GM19468 (cell line): Measurements from ENCODE around the gene SEMA4C.
"Not testable (repeated sequence)": the region's sequence is repeated elsewhere in the genome, so short reads cannot be mapped to it uniquely, and the experiment has no call there.

Experiments
- ATAC-seq: cut with Tn5 transposase; IDR thresholded peaks from one replicate; pipeline ENCODE4 v1.9.1; 2021; ENCODE audit warnings: mild to moderate bottlenecking, moderate library complexity, moderate number of reproducible peaks; ENCODE audit not compliant: unreplicated experiment; ENCODE audit errors: extremely low read depth

SEMA4C gene

GRCh38 chr2:96898641-96899412 is 28.9 kb upstream of the SEMA4C start:
- no peak for ATAC-seq

- no peak for ATAC-seq
These were observed 28.2 kb upstream of the SEMA4C start for GRCh38 chr2:96898135-96898505.

- no peak for ATAC-seq
These were observed 27.7 kb upstream of the SEMA4C start for GRCh38 chr2:96897491-96898134.

DNA sequence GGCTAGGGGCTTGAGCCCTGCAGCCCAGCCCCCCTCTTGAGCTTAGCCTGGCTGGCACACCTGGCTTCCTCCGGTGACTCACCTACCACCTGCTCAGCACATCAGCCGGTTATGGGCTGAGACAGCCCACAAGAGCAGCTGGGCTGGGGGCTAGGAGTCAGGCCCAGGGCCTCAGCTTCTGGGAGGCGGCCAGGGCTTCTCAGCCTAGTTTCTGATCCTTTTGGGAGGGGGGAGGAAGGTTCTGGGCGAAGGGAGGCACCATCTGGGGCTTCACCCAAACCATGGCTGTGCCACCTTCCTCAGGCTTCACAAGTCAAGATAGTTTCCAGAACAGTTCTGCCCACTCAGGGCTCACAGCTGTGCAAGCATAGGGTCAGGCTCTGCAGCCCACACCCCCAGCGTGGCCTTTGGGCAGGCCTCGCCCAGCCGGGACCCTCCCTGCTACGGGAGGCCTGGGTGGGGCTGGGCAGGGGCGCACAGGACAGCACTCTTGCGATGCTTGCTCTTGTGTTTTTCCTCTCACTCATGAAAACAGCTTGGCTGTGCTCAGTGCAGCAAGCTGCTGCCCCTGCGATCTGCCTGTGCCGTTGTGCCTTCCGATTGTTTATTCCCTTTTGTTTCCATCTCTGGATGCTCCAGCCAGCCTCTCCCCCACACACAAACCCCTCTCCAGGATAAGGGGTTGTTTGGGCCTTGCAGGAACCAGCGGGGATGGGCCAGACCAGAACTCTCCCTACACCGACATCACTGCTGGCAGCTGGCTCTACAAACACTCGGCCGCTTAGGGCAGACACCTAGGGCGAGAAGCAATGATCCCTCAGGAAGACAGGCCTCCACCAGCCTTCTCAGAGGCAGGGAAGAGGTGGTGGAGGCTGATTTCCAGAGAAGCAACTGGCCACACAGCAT is 26.1 kb upstream of the SEMA4C start:
- no peak for ATAC-seq

DNA sequence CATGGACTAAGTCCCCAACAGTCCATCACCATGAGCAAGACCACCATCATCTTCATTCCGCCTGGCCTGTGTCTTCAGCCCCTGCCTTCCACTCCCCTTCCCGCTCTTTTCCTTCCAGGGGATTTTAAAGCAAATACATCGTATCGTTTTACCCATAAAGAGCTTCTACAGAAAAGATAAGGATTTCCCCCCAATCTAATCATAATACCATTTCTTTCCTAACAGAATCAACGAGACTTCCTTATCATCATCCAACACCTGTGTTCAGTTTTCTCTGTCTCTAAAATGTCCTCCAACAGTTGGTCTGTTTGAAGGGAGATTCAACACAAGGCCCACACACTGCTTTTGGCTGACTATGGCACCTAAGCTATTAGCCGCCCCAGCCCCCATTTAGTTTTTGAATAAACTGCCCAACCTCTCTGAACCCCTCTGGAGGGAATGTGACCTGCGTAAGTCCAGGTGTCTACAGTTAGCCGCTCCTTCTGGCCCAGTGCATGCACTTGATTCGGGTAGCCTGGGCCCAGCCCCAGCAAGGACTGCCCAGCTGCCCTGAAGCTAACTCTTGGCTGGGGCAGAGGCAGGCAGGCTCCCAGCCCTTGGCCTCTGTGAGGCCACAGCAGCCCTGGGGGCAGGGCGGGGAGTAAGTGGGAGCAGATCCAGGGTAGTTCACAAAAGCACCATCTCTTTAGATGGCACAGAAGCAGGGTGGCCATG is 25.3 kb upstream of the SEMA4C start:
- no peak for ATAC-seq

DNA sequence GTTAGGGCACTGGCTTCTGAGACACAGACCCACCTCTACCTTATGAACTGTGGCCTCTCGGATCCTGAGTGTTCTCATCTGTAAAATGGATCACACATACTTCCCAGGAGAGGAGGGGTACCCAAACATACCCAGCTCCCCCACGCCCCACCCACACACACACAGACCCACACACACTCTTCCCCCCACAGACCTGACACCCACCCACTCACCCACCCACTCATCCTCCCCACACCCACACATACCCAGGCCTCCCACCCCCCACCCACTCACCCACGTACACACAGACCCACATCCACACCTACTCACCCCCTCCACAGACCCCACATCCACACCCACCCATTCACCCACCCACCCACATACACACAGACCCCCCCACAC is 24.3 kb upstream of the SEMA4C start:
- ATAC-seq = no peak

GRCh38 chr2:96893289-96894150 is 23.6 kb upstream of the SEMA4C start:
- no peak for ATAC-seq

DNA sequence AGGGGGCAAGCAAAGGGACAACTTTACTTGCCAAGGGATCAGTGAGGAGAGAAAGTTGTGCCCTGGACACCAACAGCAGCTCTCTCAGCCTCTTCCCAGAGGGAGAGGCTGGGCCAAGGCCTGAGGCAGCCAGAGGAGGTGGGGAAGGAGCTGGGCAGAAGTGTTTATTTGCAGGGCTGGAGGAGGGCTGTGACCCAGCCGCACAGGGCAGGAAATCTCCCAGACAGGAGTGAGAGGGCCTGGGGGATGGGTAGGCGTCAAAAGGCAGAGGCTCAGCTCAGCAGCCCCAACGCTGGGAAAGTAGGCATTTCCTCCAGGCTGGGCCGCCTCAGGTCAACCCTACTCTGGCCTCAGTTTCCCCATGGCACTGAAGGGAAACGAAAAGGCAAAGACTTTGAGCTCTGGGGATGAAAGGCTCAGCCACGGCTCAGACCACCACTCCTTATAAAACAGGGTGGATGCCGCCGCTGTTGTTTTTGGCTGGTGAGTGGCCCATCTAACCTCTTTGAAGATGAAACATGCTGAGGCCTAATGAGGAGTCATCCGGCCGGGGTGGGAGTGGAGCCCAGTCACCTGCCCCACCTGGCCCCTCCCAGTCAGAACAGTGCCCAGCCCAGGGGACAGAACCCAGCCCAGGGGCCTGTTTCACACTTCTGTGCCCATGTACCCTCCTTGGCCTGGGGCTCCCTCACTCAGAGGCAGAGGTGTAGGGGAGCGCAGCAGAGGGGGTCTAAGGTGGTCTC is 21.9 kb upstream of the SEMA4C start:
- ATAC-seq = no peak

DNA sequence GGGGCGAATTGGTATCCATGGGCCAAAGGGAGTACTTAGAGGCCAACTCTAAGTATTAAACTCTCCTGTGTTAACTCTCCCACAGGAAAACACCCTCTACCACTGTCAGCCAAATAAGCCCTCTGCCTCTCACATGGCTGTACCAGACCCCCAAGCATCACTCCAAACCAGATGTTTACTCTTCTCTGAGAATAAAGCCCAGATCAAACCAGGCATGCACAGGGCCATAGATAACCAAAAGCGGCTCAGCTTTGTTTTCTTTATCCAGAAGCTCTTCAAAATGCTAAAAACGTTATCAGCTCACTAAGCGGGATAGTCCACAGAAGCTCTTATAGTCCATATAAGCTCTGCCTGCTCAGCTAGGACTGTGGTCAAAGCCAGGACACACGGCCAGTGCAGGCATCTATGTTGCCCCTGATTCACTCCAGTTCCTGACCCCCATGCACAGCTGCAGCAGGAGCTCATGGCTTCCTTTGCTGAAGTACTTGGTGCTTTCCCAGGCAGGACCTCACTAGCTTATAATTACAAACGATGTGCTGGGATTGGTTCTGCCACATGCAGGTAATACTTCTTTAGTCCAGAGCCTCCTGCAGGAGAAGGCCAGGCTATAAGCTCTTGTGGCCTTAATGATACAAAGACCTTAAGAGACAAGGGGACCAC is 21.0 kb upstream of the SEMA4C start:
- ATAC-seq = no peak

DNA sequence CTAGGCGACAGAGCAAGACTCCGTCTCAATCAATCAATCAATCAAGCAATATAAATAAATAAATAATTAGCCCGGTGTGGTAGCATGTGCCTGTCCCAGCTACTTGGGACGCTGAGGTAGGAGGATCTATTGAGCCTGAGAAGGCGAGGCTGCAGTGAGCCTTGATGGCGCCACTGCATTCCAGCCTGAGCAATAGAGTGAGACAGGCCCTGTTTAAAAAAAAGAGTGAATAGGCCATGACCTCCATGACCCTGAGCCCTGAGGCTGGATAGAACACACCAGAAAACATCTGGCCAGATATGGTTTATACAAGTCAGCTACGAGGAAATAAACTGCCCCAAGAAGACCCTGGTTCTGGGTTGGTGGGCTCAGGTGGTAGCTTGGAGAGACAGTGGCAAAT is 20.4 kb upstream of the SEMA4C start:
- no peak for ATAC-seq

DNA sequence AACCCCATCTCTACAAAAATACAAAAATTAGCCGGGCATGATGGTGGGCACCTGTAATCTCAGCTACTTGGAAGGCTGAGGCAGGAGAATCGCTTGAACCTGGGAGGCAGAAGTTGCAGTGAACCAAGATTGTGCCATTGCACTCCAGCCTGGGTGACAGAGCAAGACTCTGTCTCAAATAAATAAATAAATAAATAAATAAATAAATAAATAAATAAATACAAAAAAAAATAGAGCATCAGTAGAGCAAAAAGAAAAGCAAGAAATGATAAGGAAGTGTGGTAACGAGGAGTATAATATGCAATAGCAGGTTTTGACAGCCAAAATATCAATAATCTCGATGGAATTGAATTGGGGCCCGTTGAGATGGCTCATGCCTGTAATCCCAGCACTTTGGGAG is 19.6 kb upstream of the SEMA4C start:
- ATAC-seq = not testable (repeated sequence)

GRCh38 chr2:96888072-96889011 is 18.5 kb upstream of the SEMA4C start:
- ATAC-seq = no peak

DNA sequence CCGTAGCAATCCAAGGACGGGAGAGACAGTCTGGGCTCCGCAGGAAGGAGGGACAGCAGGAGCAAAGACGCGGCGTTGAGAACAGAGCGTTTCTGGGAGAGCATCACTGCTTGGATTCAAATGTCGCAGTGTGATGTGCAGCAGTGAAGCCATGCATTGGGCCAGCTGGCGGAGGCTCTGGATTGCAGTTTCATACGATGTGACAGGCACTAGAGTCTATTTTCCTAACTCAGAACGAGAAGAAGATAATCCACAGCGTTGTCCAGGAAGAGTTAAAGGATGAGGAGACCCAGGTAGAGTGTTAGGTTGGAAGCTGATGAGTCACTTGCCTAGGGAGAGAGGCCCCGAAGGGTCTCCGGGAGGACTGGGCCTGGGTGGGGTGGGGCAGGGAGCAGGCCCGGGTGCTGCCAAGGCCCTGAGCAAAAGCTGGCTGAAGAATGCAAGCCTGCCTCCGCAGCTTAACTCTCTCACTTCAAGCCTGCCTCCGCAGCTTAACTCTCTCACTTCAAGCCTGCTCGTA is 17.7 kb upstream of the SEMA4C start:
- no peak for ATAC-seq

DNA sequence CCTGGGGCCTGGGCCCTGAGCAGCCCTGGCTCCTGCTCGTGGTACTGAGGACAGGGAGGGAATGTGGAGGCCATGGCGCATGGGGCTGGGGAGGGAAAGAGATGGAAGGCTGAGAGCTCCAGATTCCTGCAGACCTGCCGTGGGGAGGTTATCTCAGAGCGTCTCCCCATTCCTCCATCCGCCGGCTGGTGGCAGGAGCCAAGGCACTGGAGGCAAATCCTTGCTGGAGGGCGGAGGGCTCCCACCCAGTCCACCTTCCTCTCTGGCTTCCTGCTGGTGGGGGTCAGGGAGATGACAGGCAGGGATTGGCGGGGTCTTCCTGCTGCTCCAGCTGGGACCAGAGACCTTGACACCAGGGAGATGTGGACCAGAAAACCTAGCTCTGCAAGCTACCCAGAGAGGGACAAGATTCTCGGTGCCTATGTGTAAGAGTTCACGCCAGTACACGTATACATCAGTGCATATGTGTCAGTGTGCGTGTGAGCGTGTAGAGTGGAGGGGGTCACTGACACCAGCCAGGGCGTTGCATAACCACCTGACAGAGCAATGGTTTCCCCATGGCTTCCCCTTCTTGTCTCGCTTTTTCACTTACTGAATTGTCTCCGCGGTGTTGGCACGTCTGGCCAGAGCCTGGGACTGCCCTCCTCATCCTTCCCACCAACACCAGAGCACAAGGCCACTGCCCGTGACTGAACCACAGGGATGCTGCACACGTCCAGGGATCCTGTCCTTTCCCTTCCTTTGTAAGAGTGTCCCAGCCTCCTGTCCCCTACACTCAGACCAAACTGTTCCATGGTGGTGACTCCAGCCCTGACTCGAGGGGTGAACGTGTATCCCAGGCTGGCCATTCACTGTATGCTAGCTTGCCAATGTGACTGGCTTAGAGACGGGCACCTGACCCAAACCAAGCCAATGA is 15.8 kb upstream of the SEMA4C start:
- ATAC-seq = no peak

- no peak for ATAC-seq
These were observed 14.6 kb upstream of the SEMA4C start for GRCh38 chr2:96884299-96885094.
